ENCODE data around the gene LMBR1L. TPM values are rescaled to one million over a fixed set of nuclear protein-coding genes. Genes with fewer than 3 reads are reported as not detected.

LMBR1L gene
- total and polyA plus RNA-seq, 2 of the 8 experiments (the other 6 are each of a cell fraction or from before 2014, with no cell fraction given), result 36.6 to 49.6 TPM

- 94% methylated on average over 1 of the region's 1 CpG; no CpG with 5 or more reads in 1 of the 2 experiments for WGBS, 2 experiments (ENCODE audit: extremely low coverage in 1 of 2, insufficient coverage in 1 of 2, insufficient read length in 1 of 2, insufficient replicate concordance in 2 of 2, low coverage in 1 of 2, low lambda C conversion rate in 2 of 2, missing lambda C conversion rate in 1 of 2)
- H4K91ac ChIP-seq (replicated peaks; ENCODE audit: insufficient read length, low read length), result no peak overlapping the region
- H3K4me3 ChIP-seq (ENCODE audit: extremely low read depth in 1 of 4, insufficient read depth in 2 of 4, low read depth in 3 of 4, low read length in 4 of 4), result no peak overlapping the region
- DNase-seq (ENCODE audit: low read depth in 1 of 2, low spot score in 2 of 2) (no peak), FAIRE-seq (no peak)
- no peak overlapping the region for H3K14ac ChIP-seq (ENCODE audit: insufficient read length)
- no peak overlapping the region for H3K9ac ChIP-seq (replicated peaks in 1 of 4; ENCODE audit: extremely low read depth in 1 of 4, low read depth in 3 of 4, low read length in 3 of 4)
- no peaks in the 10 kb centered on the region for H3K79me2 ChIP-seq (ENCODE audit: control insufficient read depth in 1 of 2, insufficient read depth in 2 of 2, low read length in 2 of 2)
- no peak overlapping the region for H3K18ac ChIP-seq (ENCODE audit: extremely low read depth, low read length)
- H3K4me1 ChIP-seq (replicated peaks in 1 of 4; ENCODE audit: control insufficient read depth in 3 of 4, insufficient read depth in 4 of 4, low read length in 3 of 4), result no peaks in the 10 kb centered on the region
- no peak overlapping the region for H2BK15ac ChIP-seq (ENCODE audit: low read length)
- H3K4me2 ChIP-seq (ENCODE audit: insufficient read depth in 1 of 2, low read depth in 2 of 2, low read length in 2 of 2), result no peak overlapping the region
- H4K5ac ChIP-seq (ENCODE audit: insufficient read length, low read depth, low read length), result no peak overlapping the region
- H3K27ac ChIP-seq (ENCODE audit: low read depth, low read length), result no peak overlapping the region
- no peak overlapping the region for H3K4ac ChIP-seq (replicated peaks; ENCODE audit: insufficient read length, low read depth, low read length)
- CTCF ChIA-PET (ENCODE audit: partially characterized antibody), result interaction anchor here (0.8 to 1.0 kb wide), 3 partner anchors 40 to 48 kb away, joined by 3 to 4 read pairs (median 3); no protein-coding TSS in a partner anchor
- H2BK5ac ChIP-seq (ENCODE audit: low read depth, low read length), result no peak overlapping the region
- no peak overlapping the region for H2BK120ac ChIP-seq (replicated peaks; ENCODE audit: low read depth, low read length)
- H4K8ac ChIP-seq (ENCODE audit: extremely low read depth, insufficient read depth, low read length), result no peak overlapping the region
- H3K23me2 ChIP-seq (ENCODE audit: low read depth, low read length), result no peaks in the 10 kb centered on the region
- no peaks in the 10 kb centered on the region for H3K79me1 ChIP-seq (ENCODE audit: low read depth, low read length)
- TF ChIP-seq SRF (IDR thresholded peaks at IDR 0.05; ENCODE audit: low read depth, low read length), result no peak
- no peak for TF ChIP-seq SAP30 (IDR thresholded peaks at IDR 0.05; ENCODE audit: insufficient read depth, insufficient replicate concordance, low read length)
- TF ChIP-seq EGR1 (IDR thresholded peaks at IDR 0.05; ENCODE audit: borderline replicate concordance, low read depth, low read length), result no peak
- no peak for TF ChIP-seq FOSL1 (IDR thresholded peaks at IDR 0.05; ENCODE audit: insufficient read depth, low read depth, low read length)
- no peak for TF ChIP-seq NRF1 (IDR thresholded peaks at IDR 0.05; ENCODE audit: low read depth, low read length)
- no peak for TF ChIP-seq CHD2 (IDR thresholded peaks at IDR 0.05; ENCODE audit: low read length)
- no peak for TF ChIP-seq SP4 (IDR thresholded peaks at IDR 0.05; ENCODE audit: low read length)
- TF ChIP-seq KDM4A (IDR thresholded peaks at IDR 0.05; ENCODE audit: low read depth, low read length, severe bottlenecking), result no peak
- POLR2A ChIA-PET (ENCODE audit: partially characterized antibody), result no interaction called here
- no peaks in the 10 kb centered on the region for H3K9me3 ChIP-seq (ENCODE audit: insufficient read depth in 2 of 2, low read depth in 1 of 2, low read length in 1 of 2)
- no peak overlapping the region for H2AFZ ChIP-seq (ENCODE audit: low read length)
- no peak overlapping the region for H2BK20ac ChIP-seq (ENCODE audit: low read length)
- H3K23ac ChIP-seq (ENCODE audit: insufficient read length), result no peak overlapping the region
- H2AK5ac ChIP-seq (ENCODE audit: low read depth, low read length), result no peak overlapping the region
- H3K27me3 ChIP-seq (replicated peaks in 1 of 4; ENCODE audit: control insufficient read depth in 3 of 4, extremely low read depth in 1 of 4, insufficient read depth in 3 of 4, low read length in 3 of 4), result no peaks in the 10 kb centered on the region
- H2BK12ac ChIP-seq (ENCODE audit: low read depth, low read length), result no peak overlapping the region
- no peaks in the 10 kb centered on the region for H3K36me3 ChIP-seq (ENCODE audit: control insufficient read depth in 2 of 4, insufficient read depth in 4 of 4, low read length in 3 of 4)
- no peak overlapping the region for H3K56ac ChIP-seq (replicated peaks; ENCODE audit: insufficient read length, low read depth, low read length)
- H4K20me1 ChIP-seq (replicated peaks in 1 of 2; ENCODE audit: control insufficient read depth in 1 of 2, insufficient read depth in 2 of 2, low read length in 2 of 2), result no peaks in the 10 kb centered on the region
Measured at GRCh38 chr12:49137476-49137875, 26.8 kb upstream of the LMBR1L start.

All from H1 (cell line).